Loucy (cell line): ENCODE data around the gene TAF13.

Experiments
- CTCF ChIP-seq: fragments of 200-600 bp; sonication (generic); conservative IDR thresholded peaks from 2 replicates; pipeline ENCODE4 v1.5.1; 2014; ENCODE audit warnings: mild to moderate bottlenecking, antibody characterized with exemption, low read length
- EZH2phosphoT487 ChIP-seq: fragments of 200-600 bp; IDR thresholded peaks from 2 replicates; pipeline ENCODE4 v1.6.1; 2018; ENCODE audit warnings: antibody characterized with exemption, mild to moderate bottlenecking, moderate library complexity, borderline replicate concordance

- TF ChIP-seq CTCF (no peak), EZH2phosphoT487 (no peak)
These were observed 15.1 kb downstream of the TAF13 start for GRCh38 chr1:109060707-109061106.
